ENCODE measurements around the gene PPCDC.

Gene PPCDC

GRCh38 chr15:75034615-75035014, 11.2 kb downstream of the PPCDC start:
- peaks cover 2% of the 10 kb centered on the region; the same call in 1 of the 2 replicates for H3K79me2 ChIP-seq (ENCODE audit: insufficient read depth, low read length)
- no peaks in the 10 kb centered on the region for H3K27me3 ChIP-seq (ENCODE audit: insufficient read depth, low read length, poor library complexity)
- H3K4me1 ChIP-seq (ENCODE audit: insufficient read depth, low read length), result no peaks in the 10 kb centered on the region; the same call in 1 of the 2 replicates
- DNase-seq, result no peak
- H3K9me3 ChIP-seq (ENCODE audit: insufficient read depth, low read length, severe bottlenecking), result no peaks in the 10 kb centered on the region
- ATAC-seq (ENCODE audit: insufficient read depth, low read depth), result no peak
- H3K4me2 ChIP-seq (ENCODE audit: insufficient read depth, low read length), result no peak overlapping the region
- H3K27ac ChIP-seq (ENCODE audit: low read length), result no peak overlapping the region
- H3K9ac ChIP-seq (ENCODE audit: low read depth, low read length), result no peak overlapping the region
- TF ChIP-seq, protein P1, sequence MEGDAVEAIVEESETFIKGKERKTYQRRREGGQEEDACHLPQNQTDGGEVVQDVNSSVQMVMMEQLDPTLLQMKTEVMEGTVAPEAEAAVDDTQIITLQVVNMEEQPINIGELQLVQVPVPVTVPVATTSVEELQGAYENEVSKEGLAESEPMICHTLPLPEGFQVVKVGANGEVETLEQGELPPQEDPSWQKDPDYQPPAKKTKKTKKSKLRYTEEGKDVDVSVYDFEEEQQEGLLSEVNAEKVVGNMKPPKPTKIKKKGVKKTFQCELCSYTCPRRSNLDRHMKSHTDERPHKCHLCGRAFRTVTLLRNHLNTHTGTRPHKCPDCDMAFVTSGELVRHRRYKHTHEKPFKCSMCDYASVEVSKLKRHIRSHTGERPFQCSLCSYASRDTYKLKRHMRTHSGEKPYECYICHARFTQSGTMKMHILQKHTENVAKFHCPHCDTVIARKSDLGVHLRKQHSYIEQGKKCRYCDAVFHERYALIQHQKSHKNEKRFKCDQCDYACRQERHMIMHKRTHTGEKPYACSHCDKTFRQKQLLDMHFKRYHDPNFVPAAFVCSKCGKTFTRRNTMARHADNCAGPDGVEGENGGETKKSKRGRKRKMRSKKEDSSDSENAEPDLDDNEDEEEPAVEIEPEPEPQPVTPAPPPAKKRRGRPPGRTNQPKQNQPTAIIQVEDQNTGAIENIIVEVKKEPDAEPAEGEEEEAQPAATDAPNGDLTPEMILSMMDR (IDR thresholded peaks at IDR 0.05; ENCODE audit: borderline replicate concordance, extremely low read depth, low read length, poor library complexity, severe bottlenecking), result no peak
- no peak for TF ChIP-seq EZH2 (IDR thresholded peaks at IDR 0.05; ENCODE audit: borderline replicate concordance, low read depth, low read length, severe bottlenecking)
- peaks cover 18% of the 10 kb centered on the region for H3K36me3 ChIP-seq (ENCODE audit: insufficient read depth, low read length)
- peaks cover 9% of the 10 kb centered on the region for H4K20me1 ChIP-seq (ENCODE audit: insufficient read depth, low read length)
- no peak overlapping the region for H2AFZ ChIP-seq (ENCODE audit: low read depth, low read length)
- no peak overlapping the region for H3K4me3 ChIP-seq (ENCODE audit: low read depth in 1 of 2, low read length in 2 of 2)

GRCh38 chr15:75036212-75036616, 12.8 kb downstream of the PPCDC start:
- no peak for DNase-seq
- H3K9ac ChIP-seq (ENCODE audit: low read depth, low read length), result no peak overlapping the region
- H2AFZ ChIP-seq (ENCODE audit: low read depth, low read length), result no peak overlapping the region
- no peaks in the 10 kb centered on the region for H3K79me2 ChIP-seq (ENCODE audit: insufficient read depth, low read length)
- no peak overlapping the region for H3K4me2 ChIP-seq (ENCODE audit: insufficient read depth, low read length)
- no peaks in the 10 kb centered on the region for H3K4me1 ChIP-seq (ENCODE audit: insufficient read depth, low read length)
- TF ChIP-seq, protein P1 (IDR thresholded peaks at IDR 0.05; ENCODE audit: borderline replicate concordance, extremely low read depth, low read length, poor library complexity, severe bottlenecking), result no peak
- TF ChIP-seq EZH2 (IDR thresholded peaks at IDR 0.05; ENCODE audit: borderline replicate concordance, low read depth, low read length, severe bottlenecking), result no peak
- no peaks in the 10 kb centered on the region for H3K9me3 ChIP-seq (ENCODE audit: insufficient read depth, low read length, severe bottlenecking)
- H4K20me1 ChIP-seq (ENCODE audit: insufficient read depth, low read length), result peaks cover 5% of the 10 kb centered on the region; the same call in 1 of the 2 replicates
- H3K4me3 ChIP-seq (ENCODE audit: low read depth in 1 of 2, low read length in 2 of 2), result no peak overlapping the region
- no peak overlapping the region for H3K27ac ChIP-seq (ENCODE audit: low read length)
- ATAC-seq (ENCODE audit: insufficient read depth, low read depth), result no peak
- H3K27me3 ChIP-seq (ENCODE audit: insufficient read depth, low read length, poor library complexity), result no peaks in the 10 kb centered on the region
- H3K36me3 ChIP-seq (ENCODE audit: insufficient read depth, low read length), result peaks cover 5% of the 10 kb centered on the region

DNA sequence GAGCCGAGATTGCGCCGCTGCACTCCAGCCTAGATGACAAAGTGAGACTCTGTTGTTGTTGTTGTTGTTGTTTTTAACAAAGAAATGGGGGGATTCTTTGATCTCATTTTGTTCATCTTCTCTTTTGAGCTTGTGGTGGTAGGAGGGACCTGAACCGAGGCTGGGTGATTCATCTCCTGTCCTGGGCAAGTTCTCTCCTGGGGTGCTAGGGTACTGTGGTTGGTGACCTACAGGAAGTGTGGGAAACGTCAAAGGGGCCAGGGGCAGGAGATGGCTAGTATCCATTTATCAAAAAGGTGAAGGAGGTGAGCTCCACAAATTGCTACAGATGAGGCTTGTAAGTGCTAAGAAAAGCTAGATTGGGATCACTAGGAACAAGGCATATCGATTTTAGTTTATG, 14.3 kb downstream of the PPCDC start:
- TF ChIP-seq EZH2 (IDR thresholded peaks at IDR 0.05; ENCODE audit: borderline replicate concordance, low read depth, low read length, severe bottlenecking), result no peak
- TF ChIP-seq, protein P1 (IDR thresholded peaks at IDR 0.05; ENCODE audit: borderline replicate concordance, extremely low read depth, low read length, poor library complexity, severe bottlenecking), result no peak
- no peaks in the 10 kb centered on the region for H3K27me3 ChIP-seq (ENCODE audit: insufficient read depth, low read length, poor library complexity)
- H3K4me3 ChIP-seq (ENCODE audit: low read depth in 1 of 2, low read length in 2 of 2), result no peak overlapping the region
- no peak overlapping the region for H2AFZ ChIP-seq (ENCODE audit: low read depth, low read length)
- ATAC-seq (ENCODE audit: insufficient read depth, low read depth) (no peak), DNase-seq (no peak)
- peaks cover 5% of the 10 kb centered on the region for H3K36me3 ChIP-seq (ENCODE audit: insufficient read depth, low read length)
- no peak overlapping the region for H3K9ac ChIP-seq (ENCODE audit: low read depth, low read length)
- H3K9me3 ChIP-seq (ENCODE audit: insufficient read depth, low read length, severe bottlenecking), result no peaks in the 10 kb centered on the region
- no peak overlapping the region for H3K4me2 ChIP-seq (ENCODE audit: insufficient read depth, low read length)
- H3K4me1 ChIP-seq (ENCODE audit: insufficient read depth, low read length), result no peaks in the 10 kb centered on the region
- no peak overlapping the region for H3K27ac ChIP-seq (ENCODE audit: low read length)
- no peaks in the 10 kb centered on the region for H3K79me2 ChIP-seq (ENCODE audit: insufficient read depth, low read length)
- peaks cover 8% of the 10 kb centered on the region; the same call in 1 of the 2 replicates for H4K20me1 ChIP-seq (ENCODE audit: insufficient read depth, low read length)

- DNase-seq (no peak), ATAC-seq (ENCODE audit: insufficient read depth, low read depth) (no peak)
- Histone ChIP-seq H3K4me3 (ENCODE audit: low read depth in 1 of 2, low read length in 2 of 2) (no peak overlapping the region), H3K4me1 (ENCODE audit: insufficient read depth, low read length) (no peaks in the 10 kb centered on the region), H3K9me3 (ENCODE audit: insufficient read depth, low read length, severe bottlenecking) (no peaks in the 10 kb centered on the region), H3K79me2 (ENCODE audit: insufficient read depth, low read length) (no peaks in the 10 kb centered on the region), H3K9ac (ENCODE audit: low read depth, low read length) (no peak overlapping the region), H4K20me1 (ENCODE audit: insufficient read depth, low read length) (peaks cover 8% of the 10 kb centered on the region; the same call in 1 of the 2 replicates), H3K27me3 (ENCODE audit: insufficient read depth, low read length, poor library complexity) (no peaks in the 10 kb centered on the region), H3K4me2 (ENCODE audit: insufficient read depth, low read length) (no peak overlapping the region), H3K27ac (ENCODE audit: low read length) (no peak overlapping the region), H3K36me3 (ENCODE audit: insufficient read depth, low read length) (peaks cover 5% of the 10 kb centered on the region), H2AFZ (ENCODE audit: low read depth, low read length) (no peak overlapping the region)
- TF ChIP-seq, protein P1 (IDR thresholded peaks at IDR 0.05; ENCODE audit: borderline replicate concordance, extremely low read depth, low read length, poor library complexity, severe bottlenecking), result no peak
- TF ChIP-seq EZH2 (IDR thresholded peaks at IDR 0.05; ENCODE audit: borderline replicate concordance, low read depth, low read length, severe bottlenecking), result no peak
Observed at GRCh38 chr15:75038231-75038630, 14.8 kb downstream of the PPCDC start.
